22Rv1 (cell line): ENCODE results near the gene CD14.
"Not testable (repeated sequence)": the region's sequence is repeated elsewhere in the genome, so short reads cannot be mapped to it uniquely, and the experiment has no call there.

ENCODE experiments used
- ZFX ChIP-seq: fragments of 450-650 bp; IDR thresholded peaks from 2 replicates; pipeline ENCODE4 v1.6.1; 2017; ENCODE audit warnings: antibody characterized with exemption, borderline replicate concordance
- TF ChIP-seq, protein P1 (sequence below): fragments of 450-650 bp; IDR thresholded peaks from 2 replicates; pipeline ENCODE4 v1.5.1; 2017; ENCODE audit warnings: mild to moderate bottlenecking

DNA sequence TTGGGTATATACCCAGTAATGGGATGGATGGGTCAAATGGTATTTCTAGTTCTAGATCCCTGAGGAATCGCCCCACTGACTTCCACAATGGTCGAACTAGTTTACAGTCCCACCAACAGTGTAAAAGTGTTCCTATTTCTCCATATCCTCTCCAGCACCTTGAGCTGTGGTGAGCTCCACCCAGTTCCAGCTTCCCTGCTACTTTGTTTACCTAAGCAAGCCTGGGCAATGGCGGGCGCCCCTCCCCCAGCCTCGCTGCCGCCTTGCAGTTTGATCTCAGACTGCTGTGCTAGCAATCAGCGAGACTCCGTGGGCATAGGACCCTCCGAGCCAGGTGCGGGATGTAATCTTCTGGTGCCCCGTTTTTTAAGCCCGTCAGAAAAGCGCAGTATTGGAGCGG lies 39.9 kb downstream of the CD14 start:
- TF ChIP-seq, protein P1, sequence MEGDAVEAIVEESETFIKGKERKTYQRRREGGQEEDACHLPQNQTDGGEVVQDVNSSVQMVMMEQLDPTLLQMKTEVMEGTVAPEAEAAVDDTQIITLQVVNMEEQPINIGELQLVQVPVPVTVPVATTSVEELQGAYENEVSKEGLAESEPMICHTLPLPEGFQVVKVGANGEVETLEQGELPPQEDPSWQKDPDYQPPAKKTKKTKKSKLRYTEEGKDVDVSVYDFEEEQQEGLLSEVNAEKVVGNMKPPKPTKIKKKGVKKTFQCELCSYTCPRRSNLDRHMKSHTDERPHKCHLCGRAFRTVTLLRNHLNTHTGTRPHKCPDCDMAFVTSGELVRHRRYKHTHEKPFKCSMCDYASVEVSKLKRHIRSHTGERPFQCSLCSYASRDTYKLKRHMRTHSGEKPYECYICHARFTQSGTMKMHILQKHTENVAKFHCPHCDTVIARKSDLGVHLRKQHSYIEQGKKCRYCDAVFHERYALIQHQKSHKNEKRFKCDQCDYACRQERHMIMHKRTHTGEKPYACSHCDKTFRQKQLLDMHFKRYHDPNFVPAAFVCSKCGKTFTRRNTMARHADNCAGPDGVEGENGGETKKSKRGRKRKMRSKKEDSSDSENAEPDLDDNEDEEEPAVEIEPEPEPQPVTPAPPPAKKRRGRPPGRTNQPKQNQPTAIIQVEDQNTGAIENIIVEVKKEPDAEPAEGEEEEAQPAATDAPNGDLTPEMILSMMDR: not testable (repeated sequence)
- not testable (repeated sequence) for TF ChIP-seq ZFX
